OCI-LY7 (cell line): ENCODE results near the gene SPATA4. TPM values are rescaled to one million over a fixed set of nuclear protein-coding genes. Genes with fewer than 3 reads are reported as not detected.

Experiments
- BruUV-seq: library from RNA; stranded (reverse); fragments of 400-500 nt; replicated peaks from 2 replicates; lab custom pipeline; 2021; lab: Mats Ljungman, UMichigan
- CTCF ChIA-PET: fragments of 300-600 bp; sonication (Branson Sonifier 250); formaldehyde crosslinking; loops from one replicate; lab custom pipeline; 2022; ENCODE audit warnings: antibody characterized with exemption; ENCODE audit not compliant: unreplicated experiment; lab: Charles Lee
- POLR2A ChIA-PET: fragments of 300-600 bp; sonication (Branson Sonifier 250); formaldehyde crosslinking; loops from one replicate; lab custom pipeline; 2022; ENCODE audit warnings: antibody characterized with exemption; lab: Charles Lee
- DNase-seq: peaks from one replicate; pipeline ENCODE4 v3.0.0-alpha.2; 2015; ENCODE audit warnings: low spot score
- H2AFZ ChIP-seq: fragments of 200-600 bp; sonication (generic), shearing (Covaris generic); 2 replicates; pipeline ENCODE4 v1.6.1; 2014; ENCODE audit warnings: mild to moderate bottlenecking, antibody characterized with exemption, low read length, moderate library complexity
- H3K27ac ChIP-seq: fragments of 200-600 bp; sonication (generic); 2 replicates; pipeline ENCODE4 v1.5.1; 2014; ENCODE audit warnings: mixed run types, low read depth, mild to moderate bottlenecking, moderate library complexity, low read length, inconsistent platforms; ENCODE audit not compliant: poor library complexity, severe bottlenecking
- H3K36me3 ChIP-seq: fragments of 200-600 bp; sonication (generic); 2 replicates; pipeline ENCODE4 v1.6.1; 2014; ENCODE audit warnings: mild to moderate bottlenecking, antibody characterized with exemption, low read length, moderate library complexity, mixed read lengths; ENCODE audit not compliant: insufficient read depth
- H3K4me1 ChIP-seq: fragments of 200-600 bp; sonication (generic); 2 replicates; pipeline ENCODE4 v1.5.1; 2014; ENCODE audit warnings: mild to moderate bottlenecking, low read length; ENCODE audit not compliant: insufficient read depth, poor library complexity, severe bottlenecking
- H3K4me2 ChIP-seq: fragments of 200-600 bp; sonication (generic); 2 replicates; pipeline ENCODE4 v1.6.1; 2014; ENCODE audit warnings: mild to moderate bottlenecking, low read length
- H3K4me3 ChIP-seq: fragments of 200-600 bp; sonication (generic); 2 replicates; pipeline ENCODE4 v1.5.1; 2014; ENCODE audit warnings: mild to moderate bottlenecking, low read depth, low read length; ENCODE audit not compliant: poor library complexity, severe bottlenecking
- H3K79me2 ChIP-seq: fragments of 200-600 bp; sonication (generic); 2 replicates; pipeline ENCODE4 v1.6.1; 2016; ENCODE audit warnings: low read depth, mild to moderate bottlenecking, low read length, moderate library complexity, mixed read lengths; ENCODE audit not compliant: insufficient read depth
- H3K9me2 ChIP-seq: fragments of 200-600 bp; sonication (generic); 2 replicates; pipeline ENCODE4 v1.6.1; 2016; ENCODE audit warnings: mild to moderate bottlenecking, low read length, mixed read lengths; ENCODE audit not compliant: insufficient read depth
- H3K9me3 ChIP-seq: fragments of 200-600 bp; sonication (generic); 2 replicates; pipeline ENCODE4 v1.6.1; 2014; ENCODE audit warnings: mild to moderate bottlenecking, mixed run types, low read length, mixed read lengths
- H4K20me1 ChIP-seq: fragments of 200-600 bp; sonication (generic); 2 replicates; pipeline ENCODE4 v1.6.1; 2014; ENCODE audit warnings: mild to moderate bottlenecking, antibody characterized with exemption, low read length, moderate library complexity, mixed read lengths; ENCODE audit not compliant: insufficient read depth
- EZH2phosphoT487 ChIP-seq: fragments of 200-600 bp; sonication (generic); IDR thresholded peaks from 2 replicates; pipeline ENCODE4 v1.6.1; 2018; ENCODE audit warnings: low read depth, borderline replicate concordance, mild to moderate bottlenecking, mixed run types, antibody characterized with exemption, low read length, moderate library complexity, mixed read lengths
- intact Hi-C: fragments of 100-400 bp; cut with micrococcal nuclease; formaldehyde crosslinking; loops from one replicate; pipeline ENCODE4 v1.10.0; 2022; ENCODE audit not compliant: unreplicated experiment
- total RNA-seq, 2 experiments: library from RNA; depleted of rRNA in 1 of 2; stranded (reverse); fragments of >200 nt in 1 of 2; shearing (Covaris generic) in 1 of 2; gene quantifications; 2 replicates each; pipeline ENCODE4 v1.2.3, GENCODE V29; 2014 to 2022
- TF ChIP-seq, protein P1 (sequence below): fragments of 200-600 bp; sonication (generic); conservative IDR thresholded peaks from 2 replicates; pipeline ENCODE4 v1.5.1; 2014; ENCODE audit warnings: mild to moderate bottlenecking, antibody characterized with exemption, low read length, moderate library complexity, mixed read lengths

The SPATA4 gene
- total RNA-seq, 2 experiments from 2014 or later = not detected

DNA sequence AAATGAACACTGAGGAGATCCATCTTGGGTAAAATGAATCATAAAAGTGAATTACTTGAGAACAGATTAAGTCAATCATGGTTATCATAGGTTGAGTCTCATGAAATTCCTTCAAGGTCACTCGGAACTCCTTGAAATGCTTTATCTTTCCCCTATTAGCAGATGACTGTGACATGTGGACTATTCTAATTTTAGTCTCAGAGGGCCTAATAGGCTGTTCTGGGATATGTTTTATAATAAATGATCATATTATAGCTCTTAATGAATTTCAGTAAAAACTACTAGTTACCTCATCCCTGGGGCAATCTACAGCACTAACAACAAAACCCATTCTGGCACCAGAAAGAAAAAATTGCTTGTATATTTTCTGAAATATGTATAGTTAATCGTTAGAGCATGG, 44.7 kb downstream of the SPATA4 start:
- Histone ChIP-seq H3K9me2 (no peaks in the 10 kb centered on the region), H3K4me1 (peaks cover 5% of the 10 kb centered on the region), H4K20me1 (no peaks in the 10 kb centered on the region), H3K9me3 (no peaks in the 10 kb centered on the region), H3K27ac (no peak overlapping the region), H2AFZ (no peak overlapping the region), H3K4me2 (no peak overlapping the region), H3K79me2 (no peaks in the 10 kb centered on the region), H3K4me3 (no peak overlapping the region), H3K36me3 (no peaks in the 10 kb centered on the region)
- POLR2A ChIA-PET = interaction anchor here (0.9 to 1.0 kb wide), 2 partner anchors 14 to 152 kb away, joined by 3 read pairs; no protein-coding TSS in a partner anchor
- intact Hi-C loops = loop anchor here (1.0 kb wide), 1 partner anchor 191 kb away; no protein-coding TSS in a partner anchor
- BruUV-seq = no TSS peak
- DNase-seq = no peak
- TF ChIP-seq EZH2phosphoT487 = no peak
- TF ChIP-seq, protein P1, sequence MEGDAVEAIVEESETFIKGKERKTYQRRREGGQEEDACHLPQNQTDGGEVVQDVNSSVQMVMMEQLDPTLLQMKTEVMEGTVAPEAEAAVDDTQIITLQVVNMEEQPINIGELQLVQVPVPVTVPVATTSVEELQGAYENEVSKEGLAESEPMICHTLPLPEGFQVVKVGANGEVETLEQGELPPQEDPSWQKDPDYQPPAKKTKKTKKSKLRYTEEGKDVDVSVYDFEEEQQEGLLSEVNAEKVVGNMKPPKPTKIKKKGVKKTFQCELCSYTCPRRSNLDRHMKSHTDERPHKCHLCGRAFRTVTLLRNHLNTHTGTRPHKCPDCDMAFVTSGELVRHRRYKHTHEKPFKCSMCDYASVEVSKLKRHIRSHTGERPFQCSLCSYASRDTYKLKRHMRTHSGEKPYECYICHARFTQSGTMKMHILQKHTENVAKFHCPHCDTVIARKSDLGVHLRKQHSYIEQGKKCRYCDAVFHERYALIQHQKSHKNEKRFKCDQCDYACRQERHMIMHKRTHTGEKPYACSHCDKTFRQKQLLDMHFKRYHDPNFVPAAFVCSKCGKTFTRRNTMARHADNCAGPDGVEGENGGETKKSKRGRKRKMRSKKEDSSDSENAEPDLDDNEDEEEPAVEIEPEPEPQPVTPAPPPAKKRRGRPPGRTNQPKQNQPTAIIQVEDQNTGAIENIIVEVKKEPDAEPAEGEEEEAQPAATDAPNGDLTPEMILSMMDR = no peak
- CTCF ChIA-PET = interaction anchor here (0.8 kb wide), 1 partner anchor 21 kb away, joined by 3 read pairs; no protein-coding TSS in a partner anchor

DNA sequence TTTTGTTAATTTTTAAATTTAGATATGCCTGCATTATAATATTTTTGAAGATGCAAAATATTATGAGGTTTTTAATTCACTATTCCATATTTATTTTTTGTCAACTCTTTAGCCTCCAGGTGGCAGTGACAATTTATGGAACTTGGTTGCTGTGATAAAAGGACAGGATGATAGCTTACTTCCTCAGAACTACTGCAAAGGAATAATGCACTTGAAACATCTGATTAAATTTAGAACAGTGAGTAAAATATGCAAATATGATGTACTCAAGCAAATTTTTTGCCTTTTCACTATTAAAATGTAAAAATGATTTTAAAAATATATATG, 45.1 kb downstream of the SPATA4 start:
- CTCF ChIA-PET = interaction anchor here (0.8 kb wide), 1 partner anchor 21 kb away, joined by 3 read pairs; no protein-coding TSS in a partner anchor
- peak; percentile 24 for DNase-seq

More for the DNA sequence above, 45.1 kb downstream of the SPATA4 start:
- no peak overlapping the region for H3K27ac ChIP-seq
- H3K4me2 ChIP-seq = no peak overlapping the region
- H3K4me3 ChIP-seq = no peak overlapping the region
- H3K79me2 ChIP-seq = no peaks in the 10 kb centered on the region
- no peak overlapping the region for H2AFZ ChIP-seq
- no TSS peak for BruUV-seq
- intact Hi-C loops = loop anchor here (1.0 kb wide), 1 partner anchor 191 kb away; no protein-coding TSS in a partner anchor
- H3K9me3 ChIP-seq = no peaks in the 10 kb centered on the region
- no peaks in the 10 kb centered on the region for H3K9me2 ChIP-seq
- no peaks in the 10 kb centered on the region for H4K20me1 ChIP-seq
- peaks cover 5% of the 10 kb centered on the region for H3K4me1 ChIP-seq
- POLR2A ChIA-PET = interaction anchor here (1.0 kb wide), 1 partner anchor 152 kb away, joined by 3 read pairs; no protein-coding TSS in a partner anchor
- H3K36me3 ChIP-seq = no peaks in the 10 kb centered on the region
- no peak for TF ChIP-seq EZH2phosphoT487
- TF ChIP-seq, protein P1 = peak; percentile 69
